Activated naive CD4-positive, alpha-beta T cell treated with anti-CD3 and anti-CD28 coated beads, Interleukin-2, amount 50 U/mL, for 16 hours (primary cell): Measurements from ENCODE around the gene PRIM2.
"Not testable (repeated sequence)": the region's sequence is repeated elsewhere in the genome, so short reads cannot be mapped to it uniquely, and the experiment has no call there.

Source experiments
- DNase-seq: peaks from one replicate; pipeline ENCODE4 v3.0.0-alpha.2; 2020

Gene PRIM2

DNA sequence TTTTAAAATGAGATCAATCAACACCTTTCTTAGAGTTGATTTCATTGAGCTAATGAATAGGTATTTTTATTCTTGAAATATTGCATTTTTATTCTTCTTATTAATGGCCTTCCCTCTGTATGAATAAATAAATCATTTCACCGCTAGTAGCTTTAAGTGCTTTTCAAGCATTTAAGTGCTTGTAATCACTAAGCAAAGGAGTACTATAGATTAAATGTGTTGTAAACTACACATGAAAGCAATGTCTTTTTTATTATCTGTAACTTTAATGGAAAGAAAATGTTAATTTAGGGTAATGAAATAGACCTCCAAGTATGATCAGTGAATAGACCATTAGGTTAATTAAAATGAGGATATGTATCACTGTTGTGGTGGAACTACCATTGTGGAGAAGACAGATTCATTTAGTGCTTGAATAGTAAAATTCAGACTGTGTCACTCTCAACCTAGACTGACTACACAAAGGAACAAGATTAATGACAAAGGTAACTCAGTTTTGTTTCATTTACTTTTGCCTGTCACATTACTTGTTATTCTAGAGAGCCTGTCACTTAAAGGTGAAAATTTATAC, 132.2 kb downstream of the PRIM2 start:
- DNase-seq, result not testable (repeated sequence)

DNA sequence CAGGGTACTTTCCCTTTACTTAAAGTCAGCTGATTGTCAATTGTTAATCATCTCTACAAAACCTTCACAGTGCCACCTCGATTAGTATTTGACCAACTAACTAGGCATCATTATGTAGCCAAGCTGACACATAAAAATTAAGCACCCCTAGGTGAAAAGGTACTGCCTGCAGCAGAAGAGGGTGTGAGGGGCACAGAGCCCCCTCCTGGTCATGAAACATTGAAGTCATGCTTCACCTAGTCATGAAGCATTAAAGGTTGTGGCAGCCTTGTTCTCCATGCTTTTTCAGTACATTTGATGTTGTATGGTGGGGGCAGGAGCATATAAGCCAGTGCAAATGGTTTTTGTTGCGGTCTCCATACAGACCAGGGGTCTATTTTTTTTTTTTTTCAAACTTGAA, 142.4 kb downstream of the PRIM2 start:
- not testable (repeated sequence) for DNase-seq

DNA sequence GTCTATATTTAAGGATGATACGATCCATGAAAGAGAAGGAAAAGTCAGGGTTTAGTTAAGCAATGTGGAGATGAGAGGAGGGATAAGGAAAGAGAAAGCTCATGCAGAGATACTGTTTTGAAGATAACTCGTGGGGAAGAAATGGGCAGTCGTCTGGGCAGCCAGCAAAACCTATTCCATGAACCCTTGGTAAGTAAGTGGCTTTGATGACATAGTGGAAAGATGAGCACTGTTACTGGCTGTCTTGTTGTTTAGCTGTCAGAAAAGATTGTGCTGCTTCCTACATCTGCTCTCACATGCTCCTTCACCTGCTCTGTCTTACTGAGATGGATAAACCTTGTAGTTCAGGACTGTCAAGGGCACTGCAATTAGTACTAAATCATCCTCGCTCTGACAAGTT, 143.6 kb downstream of the PRIM2 start:
- not testable (repeated sequence) for DNase-seq

DNA sequence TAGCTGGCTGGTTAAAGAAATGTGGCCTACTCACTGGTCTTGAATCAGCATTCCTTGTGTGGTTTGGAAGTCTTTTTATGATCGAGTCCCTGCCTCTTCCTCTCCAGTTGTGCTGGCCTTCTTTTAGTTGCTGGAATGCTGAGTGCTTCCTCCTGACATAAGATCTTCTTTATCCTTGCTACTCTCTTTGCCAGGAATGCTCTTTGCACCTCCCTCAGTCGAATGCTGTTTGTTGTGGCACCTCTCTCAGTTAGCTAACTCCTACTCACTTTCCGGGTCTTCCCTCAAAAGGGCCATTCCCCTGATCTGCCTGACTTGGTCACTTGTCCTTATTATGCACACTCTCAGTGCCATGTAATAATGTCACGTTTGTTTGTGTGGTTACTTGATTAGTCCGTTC, 146.4 kb downstream of the PRIM2 start:
- DNase-seq, result not testable (repeated sequence)

DNA sequence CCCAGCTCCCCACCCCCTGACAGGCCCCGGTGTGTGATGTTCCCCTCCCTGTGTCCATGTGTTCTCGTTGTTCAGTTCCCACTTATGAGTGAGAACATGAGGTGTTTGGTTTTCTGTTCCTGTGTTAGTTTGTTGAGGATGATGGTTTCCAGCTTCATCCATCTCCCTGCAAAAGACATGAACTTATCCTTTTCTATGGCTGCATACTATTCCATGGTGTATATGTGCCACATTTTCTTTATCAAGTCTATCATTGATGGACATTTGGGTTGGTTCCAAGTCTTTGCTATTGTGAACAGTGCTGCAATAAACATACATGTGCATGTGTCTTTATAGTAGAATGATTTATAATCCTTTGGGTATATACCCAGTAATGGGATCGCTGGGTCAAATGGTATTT, 148.5 kb downstream of the PRIM2 start:
- not testable (repeated sequence) for DNase-seq

DNA sequence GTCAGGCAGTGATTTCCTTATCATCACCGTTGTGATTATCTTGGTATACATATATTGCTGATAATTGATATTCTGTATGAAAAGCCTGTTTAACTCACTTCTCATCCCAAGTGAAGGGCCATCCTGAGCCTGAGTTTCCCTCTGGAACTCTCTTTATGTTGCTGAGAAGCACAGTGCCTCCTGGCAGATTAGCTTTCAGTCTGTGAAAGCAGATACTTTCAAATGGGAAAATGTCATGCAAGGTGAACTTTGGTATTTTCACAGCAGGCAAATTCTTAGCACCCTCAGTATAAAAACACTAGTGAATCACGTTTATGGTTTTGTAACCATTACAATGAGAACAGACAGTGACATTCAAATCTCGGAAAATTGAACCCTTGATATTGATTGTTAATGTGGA, 151.6 kb downstream of the PRIM2 start:
- DNase-seq, result no peak

DNA sequence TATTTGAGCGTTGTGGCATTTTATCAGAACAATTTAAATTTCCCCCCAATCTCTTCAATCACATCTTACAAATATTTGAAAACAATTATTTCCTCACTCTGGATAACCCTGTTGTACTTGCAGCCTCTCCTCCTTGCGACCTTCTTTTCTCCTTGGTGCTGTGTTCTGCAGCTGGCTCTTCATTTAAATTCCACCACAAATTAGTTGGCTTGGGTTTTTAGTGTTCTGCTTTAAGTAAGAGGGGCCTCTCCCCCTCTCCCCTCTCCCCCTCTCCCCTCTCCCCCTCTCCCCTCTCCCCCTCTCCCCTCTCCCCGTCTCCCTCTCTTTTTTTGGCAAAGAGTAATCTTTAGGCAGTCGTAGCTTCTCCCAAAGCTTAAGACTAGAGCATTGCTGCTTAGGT, 152.7 kb downstream of the PRIM2 start:
- not testable (repeated sequence) for DNase-seq

DNA sequence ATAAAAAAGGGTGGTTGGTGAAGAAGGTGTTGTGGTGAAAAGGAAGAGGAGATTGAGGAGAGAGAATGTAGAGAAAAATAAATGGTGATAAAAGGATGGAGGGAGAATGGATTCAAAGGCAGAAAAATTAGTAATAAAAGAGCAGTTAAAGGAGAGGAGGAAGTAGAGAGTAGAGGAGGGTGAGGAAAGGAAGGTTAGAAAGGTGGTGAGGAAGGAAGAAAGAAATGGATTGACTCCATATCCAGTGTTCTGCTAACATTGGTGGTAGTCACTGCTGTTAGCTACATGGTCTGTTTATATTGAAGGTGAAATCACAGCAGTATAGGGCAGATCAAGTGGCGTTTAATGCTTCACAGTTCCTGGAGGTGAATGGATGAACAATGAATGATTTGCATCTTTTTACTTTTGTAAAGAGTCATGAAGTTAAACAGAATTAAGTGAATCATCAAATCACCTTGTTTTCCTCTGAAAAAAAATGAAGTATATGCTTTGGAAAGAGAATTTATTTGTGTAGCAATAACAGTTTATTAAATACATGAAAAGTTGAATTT, 154.0 kb downstream of the PRIM2 start:
- not testable (repeated sequence) for DNase-seq

DNA sequence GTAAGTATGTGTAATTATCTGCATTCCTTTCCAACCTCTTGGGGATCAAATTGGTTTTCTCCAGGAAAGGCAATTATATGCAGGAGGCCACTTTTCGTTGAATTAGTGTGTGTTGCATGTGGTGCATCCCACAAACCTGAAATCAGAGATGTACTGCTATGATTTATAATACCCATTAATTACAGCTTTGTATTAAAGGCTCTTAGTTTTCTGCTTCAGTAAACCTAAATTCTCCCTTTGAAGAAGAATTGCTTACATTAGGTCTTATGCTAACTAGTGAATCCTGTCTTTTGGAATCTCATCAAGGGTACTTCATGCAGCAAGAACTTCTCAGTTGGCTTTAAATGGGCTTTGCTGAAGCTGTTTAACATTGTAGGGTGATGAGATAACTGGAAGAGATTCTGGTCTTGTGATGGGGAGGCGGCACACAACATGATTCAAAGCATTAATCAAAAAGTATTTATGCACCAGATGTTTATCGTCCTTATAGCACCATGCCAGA, 155.5 kb downstream of the PRIM2 start:
- DNase-seq, result not testable (repeated sequence)

DNA sequence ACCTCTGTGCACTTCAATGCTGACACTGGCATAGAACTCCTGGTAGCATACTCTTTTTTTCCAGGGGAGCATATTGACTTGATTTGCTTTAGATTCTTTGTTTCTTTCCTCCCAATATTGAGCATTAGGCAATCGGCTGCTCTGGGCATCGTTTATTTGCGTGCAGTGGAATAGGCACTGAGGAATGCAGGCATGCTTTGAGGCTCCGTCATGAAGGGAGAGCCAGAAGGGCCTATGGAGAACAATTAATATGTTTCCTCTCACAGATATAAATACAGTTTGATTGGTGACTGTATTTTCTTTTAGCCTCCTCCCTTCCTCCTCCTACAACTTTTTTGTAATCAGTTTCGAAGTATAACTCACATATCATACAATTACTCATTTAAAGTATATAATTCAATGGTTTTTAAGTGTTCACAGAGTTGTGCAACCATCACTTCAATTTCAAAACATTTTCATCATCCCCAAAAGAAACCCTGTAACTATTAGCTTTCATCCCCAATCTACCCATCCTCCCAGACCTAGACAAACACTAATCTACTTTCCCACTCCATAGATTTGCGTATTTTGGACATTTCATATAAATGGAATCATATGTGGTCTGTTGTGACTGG, 157.5 kb downstream of the PRIM2 start:
- not testable (repeated sequence) for DNase-seq

DNA sequence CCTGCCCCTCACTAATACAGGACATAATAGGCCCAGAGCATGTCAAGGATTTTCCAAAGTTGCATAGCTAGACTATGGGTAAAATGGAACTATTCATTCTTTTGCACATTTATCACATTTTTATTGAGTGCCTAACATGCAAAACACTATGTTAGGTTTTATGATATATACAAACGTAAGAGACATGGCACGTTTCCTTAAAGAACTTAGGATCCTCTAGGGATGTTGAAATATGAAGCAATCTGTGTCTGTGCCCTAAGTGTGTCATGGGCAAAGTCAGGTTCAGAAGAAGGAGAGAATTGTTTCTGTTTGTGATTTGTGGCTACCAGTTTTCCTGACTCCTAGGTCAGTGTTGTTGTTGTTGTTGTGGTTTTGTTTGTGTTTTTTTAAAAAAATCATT, 158.2 kb downstream of the PRIM2 start:
- not testable (repeated sequence) for DNase-seq

DNA sequence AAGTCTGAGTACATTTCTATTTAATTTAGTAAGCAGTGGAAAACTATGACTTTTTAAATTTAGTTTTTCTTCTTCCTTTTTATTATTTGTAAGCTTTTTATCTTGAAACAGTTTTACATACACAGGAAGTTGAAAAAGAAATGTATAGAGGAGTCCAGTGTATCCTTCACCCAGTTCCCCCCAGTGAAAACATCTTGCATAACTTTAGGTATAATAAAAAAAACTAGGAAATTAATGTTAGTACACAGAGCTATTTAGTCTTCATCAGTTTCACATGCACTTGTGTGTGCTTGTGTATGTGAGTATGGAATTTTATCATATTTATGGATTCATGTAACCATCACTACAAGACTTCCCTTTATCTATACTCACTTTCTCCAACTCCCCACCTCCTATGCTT, 162.8 kb downstream of the PRIM2 start:
- not testable (repeated sequence) for DNase-seq

DNA sequence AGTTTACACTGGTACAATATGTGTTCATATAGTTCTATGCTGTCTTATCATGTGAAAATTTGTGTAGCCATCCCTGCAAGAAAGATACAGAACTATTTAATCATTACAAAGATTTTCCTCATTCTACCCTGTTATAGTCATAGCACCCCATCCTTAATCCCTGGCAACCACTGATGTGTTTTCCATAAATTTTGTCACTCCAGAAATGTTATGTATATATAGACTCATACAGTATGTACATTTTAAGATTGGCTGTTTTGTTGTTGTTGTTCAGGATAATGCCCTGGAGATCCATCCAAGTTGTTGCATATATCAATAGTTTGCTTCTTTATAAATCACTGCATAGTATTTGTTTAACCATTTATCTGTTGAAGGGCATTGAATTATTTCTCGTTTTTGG, 163.7 kb downstream of the PRIM2 start:
- not testable (repeated sequence) for DNase-seq

DNA sequence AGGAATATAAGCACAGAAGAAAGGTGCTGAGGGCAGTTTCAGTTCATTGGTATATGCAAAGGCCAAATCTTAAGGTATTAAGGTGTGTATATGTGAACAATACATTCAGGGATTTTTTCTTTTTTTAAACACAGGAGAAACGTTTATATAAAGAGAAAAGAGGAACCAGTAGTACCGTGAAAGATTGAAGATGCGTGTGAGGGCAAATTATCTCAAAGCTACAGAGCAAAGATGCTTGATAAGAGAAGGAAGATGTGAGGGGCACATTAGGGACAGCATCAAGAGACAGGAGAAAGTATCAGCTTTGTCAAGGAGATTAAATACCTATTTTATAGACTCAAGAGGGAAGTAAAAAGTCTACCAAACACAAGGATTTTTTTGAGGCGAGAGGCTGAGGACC, 165.0 kb downstream of the PRIM2 start:
- DNase-seq, result not testable (repeated sequence)

DNA sequence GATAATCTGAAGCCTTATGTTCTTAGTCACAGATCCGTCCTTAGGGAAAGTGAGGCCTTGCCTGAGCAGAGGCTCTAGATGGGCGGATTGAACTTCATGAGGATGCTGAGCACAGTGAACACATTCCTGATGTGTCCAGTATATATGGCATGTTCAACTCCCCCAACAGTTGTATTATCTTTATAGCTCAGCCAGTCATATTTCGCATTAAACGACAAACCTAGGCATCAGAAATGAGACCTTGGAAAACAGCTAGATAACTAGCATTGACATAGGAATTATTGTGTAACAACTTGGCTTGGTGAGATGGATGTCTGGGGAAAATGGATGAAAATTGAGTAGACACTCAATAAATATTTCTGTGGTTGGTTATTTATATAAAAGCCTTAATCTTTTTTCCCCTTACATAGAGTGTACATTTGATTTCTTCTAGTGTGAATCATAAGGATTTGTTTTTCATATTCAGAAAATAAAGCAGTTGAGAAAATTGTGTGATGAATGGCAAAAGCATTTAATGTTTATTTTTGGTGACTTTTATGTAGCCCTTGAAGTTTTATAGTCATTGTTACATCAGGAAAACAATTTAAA, 169.2 kb downstream of the PRIM2 start:
- DNase-seq, result not testable (repeated sequence)

DNA sequence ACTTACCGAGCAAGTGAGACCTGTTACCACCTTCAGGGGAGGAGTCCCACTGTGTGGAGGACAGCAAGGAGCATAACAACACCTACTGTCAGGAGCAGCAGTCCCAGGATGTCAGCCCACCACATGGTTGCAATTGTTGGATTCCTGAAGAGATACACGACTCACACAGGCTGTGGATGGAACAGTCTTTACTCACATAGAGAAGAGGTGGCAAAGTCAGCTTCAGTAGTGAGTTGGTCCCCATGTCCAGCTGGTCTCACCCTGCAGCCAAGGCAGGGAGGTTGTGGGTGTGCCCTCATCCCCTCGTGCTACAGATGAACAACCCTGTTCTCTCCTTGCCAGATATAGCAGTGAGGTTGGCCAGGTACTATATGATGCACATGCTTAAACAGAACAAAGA, 171.1 kb downstream of the PRIM2 start:
- not testable (repeated sequence) for DNase-seq

DNA sequence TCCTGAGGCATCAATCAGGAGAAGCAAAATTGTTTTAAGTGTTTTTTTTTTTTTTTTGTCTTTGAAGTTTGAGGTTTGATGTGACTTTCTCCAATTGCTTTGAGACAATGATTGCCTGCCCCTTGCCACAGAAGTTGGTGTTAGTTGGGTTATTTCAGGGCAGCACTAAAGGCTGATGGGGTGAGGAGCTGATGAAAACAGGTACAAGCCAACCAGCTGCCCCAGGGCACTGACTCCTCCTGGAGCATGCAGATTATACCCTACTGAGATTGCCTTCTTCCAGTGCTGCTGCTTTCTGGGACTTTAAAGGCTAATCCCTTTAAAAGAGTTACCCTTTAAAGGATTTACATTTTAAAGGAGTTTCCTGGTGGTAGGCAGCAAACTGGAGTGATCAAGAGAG, 172.5 kb downstream of the PRIM2 start:
- not testable (repeated sequence) for DNase-seq

DNA sequence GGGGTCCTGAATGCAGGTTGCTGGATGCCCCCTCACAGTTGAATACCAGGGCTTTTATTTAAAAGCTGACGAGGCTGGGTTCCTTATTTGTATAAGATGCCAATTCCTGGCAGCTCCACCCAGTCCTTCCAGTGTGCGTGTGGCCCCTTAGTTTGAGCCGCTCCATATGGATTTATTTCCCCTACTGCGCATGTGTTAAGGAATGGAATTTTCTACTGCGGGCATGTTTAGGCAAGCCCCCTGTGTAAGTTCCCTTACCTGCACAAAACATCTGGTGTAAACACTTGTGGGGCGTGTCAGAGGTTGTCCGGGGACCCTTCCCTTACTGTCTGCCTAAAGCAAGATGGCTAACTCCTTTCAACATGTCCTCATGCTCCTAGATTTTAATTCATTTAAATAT, 174.4 kb downstream of the PRIM2 start:
- DNase-seq, result not testable (repeated sequence)

DNA sequence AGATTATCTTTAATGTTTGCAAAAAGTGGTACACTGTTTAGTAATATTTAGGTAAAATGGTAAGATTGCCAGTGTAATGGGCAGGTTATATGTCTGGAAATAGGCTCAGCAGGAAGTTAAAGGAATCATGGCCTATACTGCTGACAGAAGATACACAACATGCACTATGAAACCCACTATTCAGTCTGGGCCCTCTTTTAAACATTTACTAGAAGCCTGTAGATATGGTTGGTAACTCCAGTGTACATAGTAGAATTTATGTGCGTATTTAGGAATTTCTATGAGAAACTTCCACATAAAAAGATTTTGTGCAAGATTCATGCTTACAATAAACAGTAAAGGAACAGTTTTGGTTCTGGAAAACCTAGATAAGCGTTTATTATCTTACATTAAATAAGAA, 178.8 kb downstream of the PRIM2 start:
- DNase-seq, result not testable (repeated sequence)

DNA sequence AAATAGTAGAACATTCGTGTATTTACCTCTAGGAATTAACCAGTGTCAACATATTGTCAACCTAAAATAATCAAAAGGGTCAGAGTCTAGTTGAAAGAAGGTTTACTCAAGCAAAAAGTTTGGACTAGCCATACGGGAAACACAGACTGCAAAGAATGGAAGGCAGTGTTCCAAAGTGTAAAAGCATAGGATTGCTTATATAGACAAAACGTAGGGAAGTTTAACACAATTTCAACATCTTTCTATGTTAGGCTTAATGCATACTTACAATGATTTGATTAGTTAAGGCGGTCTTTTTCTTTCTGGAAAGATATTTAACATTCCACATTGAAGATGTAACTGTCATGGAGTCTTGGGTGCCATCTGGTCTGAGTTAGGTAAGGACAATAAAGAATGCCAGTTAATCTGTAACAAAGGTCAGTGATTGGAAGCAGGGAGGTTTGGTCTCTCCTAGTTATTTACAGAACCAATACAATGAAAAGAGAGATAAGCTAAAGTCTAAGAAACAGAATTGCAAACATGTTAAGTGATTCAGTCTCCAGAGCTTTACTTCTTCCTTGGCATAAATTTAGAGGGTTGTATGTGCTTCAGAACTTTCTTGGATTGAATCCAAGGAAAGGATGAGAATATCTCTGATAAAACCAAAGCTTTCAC, 183.1 kb downstream of the PRIM2 start:
- DNase-seq, result not testable (repeated sequence)

DNA sequence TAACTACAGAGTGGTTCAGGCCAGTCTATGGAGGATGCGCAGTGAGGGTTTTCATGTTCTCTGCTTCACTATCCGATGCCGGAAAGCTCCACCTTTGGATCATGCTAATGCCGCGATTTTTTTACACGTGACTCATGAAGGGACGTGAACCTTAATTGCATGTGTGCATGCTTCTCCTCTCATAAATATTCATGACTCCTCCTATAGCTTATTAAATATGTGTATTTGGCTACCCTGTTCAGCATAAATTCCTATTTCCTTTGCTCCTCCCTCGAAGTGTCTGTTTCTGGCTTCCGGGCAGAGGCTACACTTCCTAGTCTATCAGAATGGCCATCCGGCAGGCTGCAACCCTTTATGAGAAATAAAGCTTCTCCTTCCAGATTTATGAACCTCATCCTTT, 185.0 kb downstream of the PRIM2 start:
- DNase-seq, result not testable (repeated sequence)

DNA sequence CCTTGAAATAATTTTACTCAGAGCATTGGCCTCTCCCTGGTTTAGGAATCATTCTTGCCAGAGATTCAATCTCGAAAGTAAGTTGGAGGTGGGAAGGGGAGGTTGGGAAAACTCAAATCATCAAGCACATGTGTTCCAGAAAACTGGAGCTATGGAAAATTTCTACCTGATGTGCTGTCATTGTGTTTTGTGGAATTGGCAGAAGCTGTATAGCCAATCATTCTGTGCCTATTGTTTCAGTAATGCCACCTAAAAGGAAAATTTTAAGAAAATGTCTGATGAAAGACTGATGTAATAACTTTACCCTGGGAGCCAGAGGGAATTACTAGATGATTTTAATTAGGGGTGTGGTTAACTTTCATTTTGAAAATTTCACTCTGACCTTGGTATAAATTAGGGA, 187.8 kb downstream of the PRIM2 start:
- not testable (repeated sequence) for DNase-seq

DNA sequence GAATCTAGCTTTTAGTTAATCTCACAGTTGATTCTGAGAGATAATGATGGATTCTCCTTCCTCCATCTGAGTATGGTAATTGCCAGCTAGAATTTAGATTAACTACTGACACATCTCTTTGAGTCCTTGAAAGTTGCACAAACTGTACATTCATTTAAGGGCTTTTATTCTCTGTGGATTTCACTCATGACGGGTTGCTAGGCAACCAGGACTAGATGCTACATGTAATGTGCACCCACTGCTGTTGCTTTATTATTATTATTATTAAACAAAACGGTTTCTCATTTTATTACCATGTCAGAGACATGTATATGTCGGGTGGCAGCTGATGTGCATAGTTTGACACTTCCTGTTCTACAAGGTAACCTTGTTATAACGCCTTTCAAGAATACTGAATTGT, 193.0 kb downstream of the PRIM2 start:
- not testable (repeated sequence) for DNase-seq
